Neural cell (in vitro differentiated cells): Measurements from ENCODE around the gene BDKRB1. TPM values are rescaled to one million over a fixed set of nuclear protein-coding genes. Genes with fewer than 3 reads are reported as not detected.
"Not testable (repeated sequence)": the region's sequence is repeated elsewhere in the genome, so short reads cannot be mapped to it uniquely, and the experiment has no call there.

ENCODE experiments used
- H2AFZ ChIP-seq: fragments of 200-600, 300-800 bp; sonication (generic), shearing (Covaris generic); 2 replicates; pipeline ENCODE4 v1.6.0; 2014; ENCODE audit warnings: low read depth, mild to moderate bottlenecking, antibody characterized with exemption, low read length, moderate library complexity
- H3F3A ChIP-seq: fragments of 200-600 bp; shearing (Covaris generic); 2 replicates; pipeline ENCODE4 v1.6.1; 2016; ENCODE audit warnings: mild to moderate bottlenecking, moderate library complexity, mixed read lengths, antibody characterized with exemption, low read length; ENCODE audit not compliant: insufficient read depth, poor library complexity, severe bottlenecking
- H3K27ac ChIP-seq: fragments of 200-600, 300-800 bp; sonication (generic), shearing (Covaris generic); 2 replicates; pipeline ENCODE4 v1.5.1; 2014; ENCODE audit warnings: mild to moderate bottlenecking, low read length, moderate library complexity
- H3K27me3 ChIP-seq: fragments of 300-800, 200-600 bp; sonication (generic), shearing (Covaris generic); 2 replicates; pipeline ENCODE4 v1.6.0; 2014; ENCODE audit warnings: mild to moderate bottlenecking, low read depth, low read length, moderate library complexity; ENCODE audit not compliant: insufficient read depth
- H3K36me3 ChIP-seq: fragments of 300-800, 200-600 bp; sonication (generic), shearing (Covaris generic); 2 replicates; pipeline ENCODE4 v1.5.1; 2014; ENCODE audit warnings: mild to moderate bottlenecking, antibody characterized with exemption, low read length, moderate library complexity; ENCODE audit not compliant: insufficient read depth
- H3K4me2 ChIP-seq: fragments of 300-800, 200-600 bp; sonication (generic), shearing (Covaris generic); 2 replicates; pipeline ENCODE4 v1.6.0; 2014; ENCODE audit warnings: mild to moderate bottlenecking, low read length
- H3K4me3 ChIP-seq: fragments of 300-800, 200-600 bp; sonication (generic), shearing (Covaris generic); 2 replicates; pipeline ENCODE4 v1.5.1; 2014; ENCODE audit warnings: mild to moderate bottlenecking, low read length, moderate library complexity
- H3K79me2 ChIP-seq: fragments of 200-600 bp; shearing (Covaris generic); replicated peaks from 2 replicates; pipeline ENCODE4 v1.6.0; 2014; ENCODE audit warnings: mild to moderate bottlenecking, low read length, moderate library complexity; ENCODE audit not compliant: insufficient read depth
- H3K9ac ChIP-seq: fragments of 300-800, 200-600 bp; sonication (generic), shearing (Covaris generic); 2 replicates; pipeline ENCODE4 v1.6.1; 2016; ENCODE audit warnings: mild to moderate bottlenecking, low read length, mixed read lengths
- H3K9me2 ChIP-seq: fragments of 200-600 bp; shearing (Covaris generic); 2 replicates; pipeline ENCODE4 v1.6.1; 2016; ENCODE audit warnings: mild to moderate bottlenecking, low read length, mixed read lengths; ENCODE audit not compliant: insufficient read depth
- H3K9me3 ChIP-seq: fragments of 200-600, 300-800 bp; sonication (generic), shearing (Covaris generic); 2 replicates; pipeline ENCODE4 v1.6.1; 2016; ENCODE audit warnings: mild to moderate bottlenecking, mixed run types, low read length, moderate library complexity, mixed read lengths
- H4K20me1 ChIP-seq: fragments of 200-600 bp; shearing (Covaris generic); 2 replicates; pipeline ENCODE4 v1.6.1; 2016; ENCODE audit warnings: mild to moderate bottlenecking, mixed run types; ENCODE audit not compliant: insufficient read depth
- EP300 ChIP-seq: fragments of 450-650 bp; conservative IDR thresholded peaks from 2 replicates; pipeline ENCODE4 v1.6.1; 2014; ENCODE audit warnings: antibody characterized with exemption, mild to moderate bottlenecking, moderate library complexity; ENCODE audit not compliant: poor library complexity, severe bottlenecking
- EZH2 ChIP-seq: fragments of 200-600, 300-800 bp; shearing (Covaris generic), sonication (generic); IDR thresholded peaks from 2 replicates; pipeline ENCODE4 v1.6.1; 2014; ENCODE audit warnings: antibody characterized with exemption, low read length, borderline replicate concordance, mild to moderate bottlenecking; ENCODE audit not compliant: insufficient read depth, poor library complexity, severe bottlenecking
- MXI1 ChIP-seq: fragments of 450-650 bp; conservative IDR thresholded peaks from 2 replicates; pipeline ENCODE4 v1.6.1; 2014; ENCODE audit warnings: antibody characterized with exemption, mild to moderate bottlenecking; ENCODE audit not compliant: poor library complexity, severe bottlenecking
- POLR2AphosphoS5 ChIP-seq: IDR thresholded peaks from 2 replicates; pipeline ENCODE4 v1.6.1; 2012
- RAD21 ChIP-seq: fragments of 450-650 bp; conservative IDR thresholded peaks from 2 replicates; pipeline ENCODE4 v1.6.1; 2014; ENCODE audit warnings: antibody characterized with exemption, mild to moderate bottlenecking, moderate library complexity
- SMC3 ChIP-seq: fragments of 450-650 bp; conservative IDR thresholded peaks from 2 replicates; pipeline ENCODE4 v1.6.1; 2014; ENCODE audit warnings: antibody characterized with exemption, mild to moderate bottlenecking, moderate library complexity; ENCODE audit not compliant: poor library complexity
- TAF1 ChIP-seq: IDR thresholded peaks from 2 replicates; pipeline ENCODE4 v1.6.1; 2012; ENCODE audit warnings: low read depth
- polyA plus RNA-seq: library from polyadenylated mRNA; depleted of rRNA; stranded (reverse); fragments of >200 nt; gene quantifications from 2 replicates; pipeline ENCODE4 v1.2.3, GENCODE V29; 2014
- TF ChIP-seq, protein P1 (sequence below): fragments of 450-650 bp; IDR thresholded peaks from 2 replicates; pipeline ENCODE4 v1.5.1; 2014; ENCODE audit warnings: antibody characterized with exemption, mild to moderate bottlenecking, moderate library complexity; ENCODE audit not compliant: poor library complexity, severe bottlenecking
- TF ChIP-seq, protein P2 (sequence below): IDR thresholded peaks from 2 replicates; pipeline ENCODE4 v1.6.1; 2012; ENCODE audit warnings: borderline replicate concordance

BDKRB1 gene
- polyA plus RNA-seq, 1 donor from 2014 or later, result not detected

DNA sequence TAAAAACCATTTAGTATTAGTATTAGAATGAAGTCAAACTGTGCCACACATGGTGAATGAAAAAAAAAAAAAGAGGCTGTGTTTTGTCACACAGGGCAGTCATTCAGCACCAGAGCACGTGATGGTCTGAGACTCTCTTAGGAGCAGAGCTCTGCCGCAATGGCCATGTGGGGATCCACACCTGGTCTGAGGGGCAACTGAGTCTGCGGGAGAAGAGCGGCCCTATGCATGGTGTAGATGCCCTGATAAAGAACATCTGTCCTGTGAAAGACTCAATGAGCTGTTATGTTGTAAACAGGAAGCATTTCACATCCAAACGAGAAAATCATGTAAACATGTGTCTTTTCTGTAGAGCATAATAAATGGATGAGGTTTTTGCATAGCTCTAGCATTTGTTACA, 12.2 kb upstream of the BDKRB1 start:
- no peak for TF ChIP-seq EP300
- TF ChIP-seq RAD21, result no peak
- no peak for TF ChIP-seq MXI1
- no peaks in the 10 kb centered on the region for H4K20me1 ChIP-seq
- H3K4me3 ChIP-seq, result no peak overlapping the region
- no peaks in the 10 kb centered on the region for H3K27me3 ChIP-seq
- H3K9me2 ChIP-seq, result no peaks in the 10 kb centered on the region
- no peak overlapping the region for H2AFZ ChIP-seq
- H3K9ac ChIP-seq, result no peak overlapping the region
- no peak overlapping the region for H3K27ac ChIP-seq
- H3F3A ChIP-seq, result no peaks in the 10 kb centered on the region
- H3K9me3 ChIP-seq, result no peaks in the 10 kb centered on the region
- no peak overlapping the region for H3K4me2 ChIP-seq
- H3K36me3 ChIP-seq, result no peaks in the 10 kb centered on the region
- no peaks in the 10 kb centered on the region for H3K79me2 ChIP-seq

DNA sequence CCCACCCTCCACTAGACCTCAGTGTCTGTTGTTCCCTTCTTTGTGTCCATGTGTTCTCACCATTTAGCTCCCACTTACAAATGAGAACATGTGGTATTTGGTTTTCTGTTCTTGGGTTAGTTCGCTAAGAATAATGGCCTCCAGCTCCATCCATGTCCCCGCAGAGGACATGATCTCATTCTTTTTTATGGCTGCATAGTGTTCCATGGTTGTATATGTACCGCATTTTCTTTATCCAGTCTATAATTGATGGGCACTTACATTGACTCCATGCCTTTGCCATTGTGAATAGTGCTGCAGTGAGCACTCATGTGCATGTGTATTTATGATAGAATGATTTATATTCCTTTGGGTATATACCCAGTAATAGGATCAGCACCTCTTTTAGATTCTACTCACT, 10.9 kb upstream of the BDKRB1 start:
- not testable (repeated sequence) for H3K27ac ChIP-seq, H3K79me2 ChIP-seq, H3K9me3 ChIP-seq, H3K9me2 ChIP-seq, H3F3A ChIP-seq, H2AFZ ChIP-seq, H4K20me1 ChIP-seq, H3K27me3 ChIP-seq, H3K4me3 ChIP-seq, H3K36me3 ChIP-seq, H3K9ac ChIP-seq, H3K4me2 ChIP-seq

DNA sequence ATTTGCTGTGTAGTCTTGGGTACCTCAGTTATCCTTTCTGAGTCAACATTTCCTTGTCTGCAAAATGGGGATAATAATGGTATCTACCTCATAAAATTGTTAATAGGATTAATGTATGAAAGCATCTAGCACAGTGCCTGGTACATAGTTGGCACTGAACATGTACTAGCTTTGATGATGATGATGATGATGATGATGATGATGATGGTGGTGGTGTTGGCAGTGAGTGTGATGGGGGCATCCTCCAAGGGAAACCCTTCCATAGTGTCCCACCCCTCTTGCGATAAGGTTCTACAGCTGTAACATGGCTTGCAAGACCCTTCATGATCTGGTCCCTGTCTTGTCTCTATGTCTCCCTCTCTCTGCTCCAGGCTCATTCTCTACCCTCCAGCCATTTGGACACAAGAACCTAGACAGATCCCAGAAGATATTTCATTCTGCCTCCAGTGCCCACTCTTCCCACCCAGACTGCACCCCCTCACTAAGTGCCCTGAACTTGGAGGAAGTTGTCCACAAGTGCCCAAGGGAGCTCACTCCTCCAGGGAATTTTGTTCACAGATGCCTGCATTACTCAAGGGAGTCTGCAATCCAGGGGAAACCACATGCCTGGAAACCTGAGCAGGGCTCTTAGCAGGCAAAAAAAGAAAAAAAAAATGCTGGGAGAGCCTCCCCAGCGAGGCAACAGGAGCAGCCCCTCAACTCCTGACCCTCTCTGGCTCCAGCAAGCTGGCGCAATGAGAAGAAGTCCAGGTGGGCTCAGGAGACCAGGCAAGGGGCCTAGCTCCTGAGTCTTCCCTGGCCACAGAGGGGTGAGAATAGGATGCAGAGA, 10.1 kb upstream of the BDKRB1 start:
- no peaks in the 10 kb centered on the region for H3F3A ChIP-seq
- no peaks in the 10 kb centered on the region for H3K27me3 ChIP-seq
- no peak overlapping the region for H3K4me3 ChIP-seq
- no peaks in the 10 kb centered on the region for H3K9me3 ChIP-seq
- H3K36me3 ChIP-seq, result no peaks in the 10 kb centered on the region
- no peak overlapping the region for H3K4me2 ChIP-seq
- H3K79me2 ChIP-seq, result no peaks in the 10 kb centered on the region
- no peak overlapping the region for H3K27ac ChIP-seq
- H2AFZ ChIP-seq, result no peak overlapping the region
- no peak for TF ChIP-seq SMC3
- no peak for TF ChIP-seq RAD21
- TF ChIP-seq, protein P1, sequence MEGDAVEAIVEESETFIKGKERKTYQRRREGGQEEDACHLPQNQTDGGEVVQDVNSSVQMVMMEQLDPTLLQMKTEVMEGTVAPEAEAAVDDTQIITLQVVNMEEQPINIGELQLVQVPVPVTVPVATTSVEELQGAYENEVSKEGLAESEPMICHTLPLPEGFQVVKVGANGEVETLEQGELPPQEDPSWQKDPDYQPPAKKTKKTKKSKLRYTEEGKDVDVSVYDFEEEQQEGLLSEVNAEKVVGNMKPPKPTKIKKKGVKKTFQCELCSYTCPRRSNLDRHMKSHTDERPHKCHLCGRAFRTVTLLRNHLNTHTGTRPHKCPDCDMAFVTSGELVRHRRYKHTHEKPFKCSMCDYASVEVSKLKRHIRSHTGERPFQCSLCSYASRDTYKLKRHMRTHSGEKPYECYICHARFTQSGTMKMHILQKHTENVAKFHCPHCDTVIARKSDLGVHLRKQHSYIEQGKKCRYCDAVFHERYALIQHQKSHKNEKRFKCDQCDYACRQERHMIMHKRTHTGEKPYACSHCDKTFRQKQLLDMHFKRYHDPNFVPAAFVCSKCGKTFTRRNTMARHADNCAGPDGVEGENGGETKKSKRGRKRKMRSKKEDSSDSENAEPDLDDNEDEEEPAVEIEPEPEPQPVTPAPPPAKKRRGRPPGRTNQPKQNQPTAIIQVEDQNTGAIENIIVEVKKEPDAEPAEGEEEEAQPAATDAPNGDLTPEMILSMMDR, result no peak
- TF ChIP-seq TAF1, result no peak
- TF ChIP-seq, protein P2, sequence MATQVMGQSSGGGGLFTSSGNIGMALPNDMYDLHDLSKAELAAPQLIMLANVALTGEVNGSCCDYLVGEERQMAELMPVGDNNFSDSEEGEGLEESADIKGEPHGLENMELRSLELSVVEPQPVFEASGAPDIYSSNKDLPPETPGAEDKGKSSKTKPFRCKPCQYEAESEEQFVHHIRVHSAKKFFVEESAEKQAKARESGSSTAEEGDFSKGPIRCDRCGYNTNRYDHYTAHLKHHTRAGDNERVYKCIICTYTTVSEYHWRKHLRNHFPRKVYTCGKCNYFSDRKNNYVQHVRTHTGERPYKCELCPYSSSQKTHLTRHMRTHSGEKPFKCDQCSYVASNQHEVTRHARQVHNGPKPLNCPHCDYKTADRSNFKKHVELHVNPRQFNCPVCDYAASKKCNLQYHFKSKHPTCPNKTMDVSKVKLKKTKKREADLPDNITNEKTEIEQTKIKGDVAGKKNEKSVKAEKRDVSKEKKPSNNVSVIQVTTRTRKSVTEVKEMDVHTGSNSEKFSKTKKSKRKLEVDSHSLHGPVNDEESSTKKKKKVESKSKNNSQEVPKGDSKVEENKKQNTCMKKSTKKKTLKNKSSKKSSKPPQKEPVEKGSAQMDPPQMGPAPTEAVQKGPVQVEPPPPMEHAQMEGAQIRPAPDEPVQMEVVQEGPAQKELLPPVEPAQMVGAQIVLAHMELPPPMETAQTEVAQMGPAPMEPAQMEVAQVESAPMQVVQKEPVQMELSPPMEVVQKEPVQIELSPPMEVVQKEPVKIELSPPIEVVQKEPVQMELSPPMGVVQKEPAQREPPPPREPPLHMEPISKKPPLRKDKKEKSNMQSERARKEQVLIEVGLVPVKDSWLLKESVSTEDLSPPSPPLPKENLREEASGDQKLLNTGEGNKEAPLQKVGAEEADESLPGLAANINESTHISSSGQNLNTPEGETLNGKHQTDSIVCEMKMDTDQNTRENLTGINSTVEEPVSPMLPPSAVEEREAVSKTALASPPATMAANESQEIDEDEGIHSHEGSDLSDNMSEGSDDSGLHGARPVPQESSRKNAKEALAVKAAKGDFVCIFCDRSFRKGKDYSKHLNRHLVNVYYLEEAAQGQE, result no peak
- TF ChIP-seq EZH2, result no peak
- TF ChIP-seq MXI1, result no peak
- TF ChIP-seq EP300, result no peak
- no peak for TF ChIP-seq POLR2AphosphoS5
- no peak overlapping the region for H3K9ac ChIP-seq
- no peaks in the 10 kb centered on the region for H3K9me2 ChIP-seq
- H4K20me1 ChIP-seq, result no peaks in the 10 kb centered on the region
